GM12878 (cell line): ENCODE measurements around the gene FOXG1. TPM values are rescaled to one million over a fixed set of nuclear protein-coding genes. Genes with fewer than 3 reads are reported as not detected.

Source experiments
- ATAC-seq: fragments of 200-7000 bp; cut with Tn5 transposase; 3 replicates; pipeline ENCODE4 v1.9.1; 2020; ENCODE audit warnings: mild to moderate bottlenecking, moderate library complexity
- BruUV-seq: library from RNA; stranded (reverse); fragments of 400-500 nt; replicated peaks from 2 replicates; lab custom pipeline; 2021; lab: Mats Ljungman, UMichigan
- CTCF ChIA-PET: fragments of 300-600 bp; sonication (Branson Sonifier 250); formaldehyde crosslinking; extraction: SDS; loops from one replicate; lab custom pipeline; 2021; ENCODE audit warnings: inconsistent platforms; lab: Yijun Ruan, JAX
- POLR2A ChIA-PET: fragments of 350-600 bp; formaldehyde crosslinking; extraction: SDS; loops from one replicate; lab custom pipeline; 2021; ENCODE audit warnings: inconsistent platforms; lab: Charles Lee
- RAD21 ChIA-PET: fragments of 300-600 bp; sonication (Branson Sonifier 250); formaldehyde crosslinking; loops from one replicate; lab custom pipeline; 2023; ENCODE audit warnings: antibody characterized with exemption; ENCODE audit not compliant: unreplicated experiment; lab: Charles Lee
- SMC1A ChIA-PET: fragments of 300-600 bp; sonication (Branson Sonifier 250); formaldehyde crosslinking; loops from one replicate; lab custom pipeline; 2023; ENCODE audit not compliant: unreplicated experiment, uncharacterized antibody; lab: Charles Lee
- DNase-seq: peaks from one replicate; pipeline ENCODE4 v3.0.0-alpha.2; 2011; ENCODE audit warnings: low read depth, low spot score
- FAIRE-seq: peaks from 3 replicates; lab custom pipeline; 2011; peaks lifted over from hg19 to GRCh38; lab: Jason Lieb, UNC
- H2AFZ ChIP-seq: 2 replicates; pipeline ENCODE4 v1.6.0; 2011; ENCODE audit warnings: low read depth, low read length, control low read depth; ENCODE audit not compliant: control insufficient read depth
- H3K27ac ChIP-seq: 2 replicates; pipeline ENCODE4 v1.5.1; 2011; ENCODE audit warnings: control low read depth; ENCODE audit not compliant: control insufficient read depth, insufficient read depth
- H3K27me3 ChIP-seq, 2 experiments: replicated peaks in 1 of 2; 2 replicates each; pipeline versions ENCODE4 v1.6.0 to v1.6.1; 2011; ENCODE audit warnings: low read length in 1 of 2; ENCODE audit not compliant: control insufficient read depth in 2 of 2, insufficient read depth in 2 of 2
- H3K36me3 ChIP-seq, 2 experiments: 2 replicates each; pipeline ENCODE4 v1.5.1; 2011; ENCODE audit warnings: low read length in 1 of 2; ENCODE audit not compliant: control insufficient read depth in 2 of 2, insufficient read depth in 2 of 2
- H3K4me1 ChIP-seq: 2 replicates; pipeline ENCODE4 v1.6.1; 2011; ENCODE audit warnings: mild to moderate bottlenecking, low read length, moderate library complexity, mixed read lengths; ENCODE audit not compliant: control insufficient read depth, insufficient read depth
- H3K4me2 ChIP-seq: 2 replicates; pipeline ENCODE4 v1.6.0; 2011; ENCODE audit warnings: control low read depth; ENCODE audit not compliant: control insufficient read depth, insufficient read depth
- H3K4me3 ChIP-seq: fragments of 200-600 bp; sonication (generic); 2 replicates; pipeline ENCODE4 v1.5.1; 2016
- H3K79me2 ChIP-seq: 2 replicates; pipeline ENCODE4 v1.6.0; 2011; ENCODE audit warnings: low read length; ENCODE audit not compliant: control insufficient read depth, insufficient read depth
- H3K9ac ChIP-seq: 2 replicates; pipeline ENCODE4 v1.8.0; 2011; ENCODE audit warnings: low read length, control low read depth, mixed read lengths; ENCODE audit not compliant: control insufficient read depth, insufficient read depth
- H3K9me3 ChIP-seq: replicated peaks from 3 replicates; pipeline ENCODE4 v1.5.1; 2011; ENCODE audit warnings: mild to moderate bottlenecking, low read length; ENCODE audit not compliant: control insufficient read depth, insufficient read depth
- H4K20me1 ChIP-seq: 2 replicates; pipeline ENCODE4 v1.6.0; 2011; ENCODE audit not compliant: control insufficient read depth, insufficient read depth
- EP300 ChIP-seq, 2 experiments: fragments of 150-350 bp in 1 of 2; IDR thresholded peaks; 2 replicates each; pipeline ENCODE4 v1.6.1; 2011 to 2012; ENCODE audit warnings: low read depth in 2 of 2, low read length in 2 of 2, borderline replicate concordance in 1 of 2, improper control_type of control experiment in 1 of 2, inconsistent platforms in 1 of 2; ENCODE audit not compliant: control insufficient read depth in 1 of 2
- EZH2 ChIP-seq: IDR thresholded peaks from 2 replicates; pipeline ENCODE4 v1.6.1; 2012; ENCODE audit warnings: low read depth, mild to moderate bottlenecking, control low read depth, inconsistent platforms, low read length, borderline replicate concordance; ENCODE audit not compliant: control insufficient read depth
- HCFC1 ChIP-seq: fragments of 150-350 bp; IDR thresholded peaks from 2 replicates; pipeline ENCODE4 v1.6.1; 2014; ENCODE audit warnings: low read length
- IKZF2 ChIP-seq, 2 experiments: fragments of 450-650 bp; IDR thresholded peaks; 2 replicates each; pipeline ENCODE4 v1.6.1; 2017; ENCODE audit warnings: mild to moderate bottlenecking in 2 of 2, moderate library complexity in 2 of 2
- IRF4 ChIP-seq: IDR thresholded peaks from 2 replicates; pipeline ENCODE4 v1.6.1; 2011; ENCODE audit warnings: low read depth, low read length
- JUND ChIP-seq: IDR thresholded peaks from 2 replicates; pipeline ENCODE4 v1.6.1; 2012; ENCODE audit warnings: low read depth, mild to moderate bottlenecking, low read length, improper control_type of control experiment, moderate library complexity
- KAT2A ChIP-seq: conservative IDR thresholded peaks from 2 replicates; pipeline ENCODE4 v1.6.1; 2011; ENCODE audit warnings: low read depth, low read length; ENCODE audit not compliant: control insufficient read depth
- KDM1A ChIP-seq: fragments of 200-600 bp; sonication (generic); IDR thresholded peaks from 2 replicates; pipeline ENCODE4 v1.6.1; 2016; ENCODE audit warnings: borderline replicate concordance
- MTA3 ChIP-seq: IDR thresholded peaks from 2 replicates; pipeline ENCODE4 v1.6.1; 2012; ENCODE audit warnings: low read length, inconsistent platforms, borderline replicate concordance
- NFIC ChIP-seq: IDR thresholded peaks from 2 replicates; pipeline ENCODE4 v1.6.1; 2012; ENCODE audit warnings: low read depth, mild to moderate bottlenecking, inconsistent platforms, low read length, moderate library complexity
- NRF1 ChIP-seq: conservative IDR thresholded peaks from 2 replicates; pipeline ENCODE4 v1.6.1; 2011; ENCODE audit warnings: mild to moderate bottlenecking, low read depth, low read length, improper control_type of control experiment
- POLR2A ChIP-seq: IDR thresholded peaks from 2 replicates; pipeline ENCODE4 v1.6.1; 2011; ENCODE audit warnings: low read depth, mild to moderate bottlenecking, low read length
- WGBS: methylation state at CpG from one replicate; pipeline ENCODE4 v1.1.6; 2016; ENCODE audit warnings: low lambda C conversion rate; ENCODE audit not compliant: insufficient replicate concordance, insufficient coverage; ENCODE audit errors: missing lambda C conversion rate; 5-methylcytosine and 5-hydroxymethylcytosine counted together
- in situ Hi-C: fragments of 300-500 bp; cut with MboI; formaldehyde crosslinking; loops from 9 replicates; pipeline ENCODE4 v1.14.3; 2018; ENCODE audit warnings: mixed read lengths
- intact Hi-C: fragments of 100-400 bp; cut with micrococcal nuclease; formaldehyde crosslinking; loops from one replicate; pipeline ENCODE4 v1.14.2; 2022; ENCODE audit not compliant: unreplicated experiment
- polyA plus RNA-seq, 11 experiments: library from polyadenylated mRNA; depleted of rRNA in 4 of 11; unstranded in 6 of 11; stranded (reverse) in 5 of 11; fragments of >200 nt; fragmentation: Nextera tagmentation in 4 of 11; fragmentation: Illumina TruSeq in 1 of 11; extraction: Ambion mirVana in 4 of 11; extraction: Trizol in 1 of 11; gene quantifications; 1 replicate in 1 of 11; 2 replicates in 10 of 11; pipeline versions ENCODE4 v1.2.1 to v1.2.3, GENCODE V29; 2011 to 2016; ENCODE audit warnings: inconsistent platforms in 2 of 11, missing spikeins in 2 of 11, low read depth in 1 of 11
- total RNA-seq, 4 experiments: library from RNA; depleted of rRNA in 3 of 4; stranded (reverse); fragments of >200 nt in 3 of 4; fragmentation: Illumina TruSeq in 1 of 4; extraction: Trizol in 1 of 4; gene quantifications; 2 replicates each; pipeline versions ENCODE4 v1.2.1 to v1.2.3, GENCODE V29; 2013 to 2021
- TF ChIP-seq, protein P1 (sequence below): IDR thresholded peaks from 2 replicates; pipeline ENCODE4 v1.6.1; 2011; ENCODE audit warnings: low read depth, low read length, improper control_type of control experiment, borderline replicate concordance

Gene FOXG1
- total and polyA plus RNA-seq, 10 of the 15 experiments (the other 5 are each of a cell fraction or from before 2014, with no cell fraction given): 0.04 to 0.44 (median 0.06) TPM; not detected in 1

DNA sequence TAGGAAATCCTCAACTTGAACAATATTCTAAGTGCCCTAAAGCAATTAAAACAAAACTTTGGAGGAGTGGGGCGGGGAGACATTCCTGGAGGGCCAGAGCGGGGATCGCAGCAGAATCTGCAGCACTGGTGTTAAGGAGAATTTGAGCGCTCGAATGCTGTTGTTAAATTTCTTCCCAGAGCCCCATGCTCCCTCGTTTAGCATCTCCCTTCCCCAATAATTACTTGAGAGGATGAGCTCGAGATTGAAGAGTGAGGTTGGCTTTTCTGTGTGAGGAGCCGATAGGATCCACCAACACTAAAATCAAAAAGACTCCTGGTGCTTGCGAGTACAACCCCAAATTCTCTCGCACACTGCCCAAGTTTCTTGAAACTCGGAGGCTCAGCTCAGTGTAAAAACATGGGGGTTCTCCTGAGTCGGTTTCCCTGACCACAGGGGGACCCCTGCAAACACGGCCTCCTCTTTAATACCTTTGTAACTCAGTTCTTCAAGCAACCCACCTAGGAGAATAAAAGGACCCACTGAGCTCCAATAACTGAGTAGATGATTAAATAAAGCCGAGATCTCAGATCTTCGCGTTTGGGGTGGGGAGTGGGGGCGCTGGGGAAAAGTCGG, 10.2 kb upstream of the FOXG1 start:
- H3K4me3 ChIP-seq: no peak overlapping the region
- no peaks in the 10 kb centered on the region for H4K20me1 ChIP-seq
- ATAC-seq (no peak), DNase-seq (no peak), FAIRE-seq (no peak)
- no peak overlapping the region for H2AFZ ChIP-seq
- POLR2A ChIA-PET: no interaction called here
- H3K36me3 ChIP-seq: no peaks in the 10 kb centered on the region
- no peak overlapping the region for H3K27ac ChIP-seq
- CTCF ChIA-PET: interaction anchor here (1.0 to 2.5 kb wide), 7 partner anchors 8 to 1766 kb away, joined by 3 to 7 read pairs (median 4); no protein-coding TSS in a partner anchor
- H3K4me1 ChIP-seq: no peaks in the 10 kb centered on the region
- SMC1A ChIA-PET: no interaction called here
- no peak overlapping the region for H3K4me2 ChIP-seq
- TF ChIP-seq, protein P1, sequence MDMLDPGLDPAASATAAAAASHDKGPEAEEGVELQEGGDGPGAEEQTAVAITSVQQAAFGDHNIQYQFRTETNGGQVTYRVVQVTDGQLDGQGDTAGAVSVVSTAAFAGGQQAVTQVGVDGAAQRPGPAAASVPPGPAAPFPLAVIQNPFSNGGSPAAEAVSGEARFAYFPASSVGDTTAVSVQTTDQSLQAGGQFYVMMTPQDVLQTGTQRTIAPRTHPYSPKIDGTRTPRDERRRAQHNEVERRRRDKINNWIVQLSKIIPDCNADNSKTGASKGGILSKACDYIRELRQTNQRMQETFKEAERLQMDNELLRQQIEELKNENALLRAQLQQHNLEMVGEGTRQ: no peak
- no peak for TF ChIP-seq POLR2A
- TF ChIP-seq KDM1A: no peak
- TF ChIP-seq IKZF2 (IDR thresholded peaks at IDR 0.05): no peak
- TF ChIP-seq EP300 (IDR thresholded peaks at IDR 0.05; ENCODE audit: borderline replicate concordance in 1 of 2, control insufficient read depth in 1 of 2, low read depth in 2 of 2, low read length in 2 of 2): no peak
- no peak for TF ChIP-seq NFIC
- TF ChIP-seq NRF1: no peak
- no peak for TF ChIP-seq HCFC1
- no peak for TF ChIP-seq IRF4
- TF ChIP-seq MTA3: no peak
- no peak for TF ChIP-seq EZH2
- TF ChIP-seq JUND: no peak
- TF ChIP-seq KAT2A: no peak
- H3K79me2 ChIP-seq: no peaks in the 10 kb centered on the region
- in situ Hi-C loops: loop anchor here (5.0 to 25.0 kb wide), 3 partner anchors 456 to 1681 kb away; no protein-coding TSS in a partner anchor
- intact Hi-C loops: loop anchor here (10.0 kb wide), 1 partner anchor 1248 kb away; no protein-coding TSS in a partner anchor
- H3K9me3 ChIP-seq: no peaks in the 10 kb centered on the region
- 5% methylated on average over 18 of the region's 18 CpGs for WGBS
- RAD21 ChIA-PET: no interaction called here
- BruUV-seq: no TSS peak
- H3K9ac ChIP-seq: no peak overlapping the region
- peaks cover 0 to 14% of the 10 kb centered on the region in 2 experiments; a peak in 2 of 4 replicates for H3K27me3 ChIP-seq
